Stimulated activated CD8-positive, alpha-beta memory T cell treated with anti-CD3 and anti-CD28 coated beads, Interleukin-4, amount 100 ng/mL, for 24 hours (primary cell): ENCODE measurements around the gene BSN.
"Not testable (repeated sequence)": the region's sequence is repeated elsewhere in the genome, so short reads cannot be mapped to it uniquely, and the experiment has no call there.

ENCODE experiments used
- DNase-seq: peaks from one replicate; pipeline ENCODE4 v3.0.0-alpha.2; 2020; ENCODE audit warnings: low read depth

BSN gene

DNA sequence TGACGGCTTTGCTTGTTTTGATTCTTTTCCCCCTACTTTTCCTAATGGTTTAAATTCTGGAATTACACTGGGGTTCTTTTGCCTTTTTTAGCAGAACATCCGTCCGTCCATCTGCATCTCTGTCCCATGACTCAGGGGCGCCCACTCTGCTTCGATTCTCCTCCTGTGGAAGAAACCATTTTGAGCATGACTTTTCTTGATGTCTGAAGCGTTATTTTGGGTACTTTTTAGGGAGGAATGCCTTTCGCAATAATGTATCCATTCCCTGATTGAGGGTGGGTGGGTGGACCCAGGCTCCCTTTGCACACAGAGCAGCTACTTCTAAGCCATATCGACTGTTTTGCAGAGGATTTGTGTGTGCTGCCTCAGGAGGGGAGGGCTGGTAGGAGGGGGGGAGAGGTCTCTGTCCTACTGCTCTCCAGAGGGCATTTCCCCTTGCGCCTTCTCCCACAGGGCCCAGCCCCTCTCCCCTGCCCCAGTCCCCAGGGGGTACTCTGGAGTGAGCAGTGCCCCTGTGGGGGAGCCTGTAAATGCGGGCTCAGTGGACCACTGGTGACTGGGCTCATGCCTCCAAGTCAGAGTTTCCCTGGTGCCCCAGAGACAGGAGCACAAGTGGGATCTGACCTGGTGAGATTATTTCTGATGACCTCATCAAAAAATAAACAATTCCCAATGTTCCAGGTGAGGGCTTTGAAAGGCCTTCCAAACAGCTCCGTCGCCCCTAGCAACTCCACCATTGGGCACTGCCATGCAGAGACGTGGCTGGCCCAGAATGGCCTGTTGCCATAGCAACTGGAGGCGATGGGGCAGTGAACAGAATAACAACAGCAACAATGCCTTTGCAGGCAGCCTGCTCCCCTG lies 19.5 kb upstream of the BSN start:
- DNase-seq, result no peak

DNA sequence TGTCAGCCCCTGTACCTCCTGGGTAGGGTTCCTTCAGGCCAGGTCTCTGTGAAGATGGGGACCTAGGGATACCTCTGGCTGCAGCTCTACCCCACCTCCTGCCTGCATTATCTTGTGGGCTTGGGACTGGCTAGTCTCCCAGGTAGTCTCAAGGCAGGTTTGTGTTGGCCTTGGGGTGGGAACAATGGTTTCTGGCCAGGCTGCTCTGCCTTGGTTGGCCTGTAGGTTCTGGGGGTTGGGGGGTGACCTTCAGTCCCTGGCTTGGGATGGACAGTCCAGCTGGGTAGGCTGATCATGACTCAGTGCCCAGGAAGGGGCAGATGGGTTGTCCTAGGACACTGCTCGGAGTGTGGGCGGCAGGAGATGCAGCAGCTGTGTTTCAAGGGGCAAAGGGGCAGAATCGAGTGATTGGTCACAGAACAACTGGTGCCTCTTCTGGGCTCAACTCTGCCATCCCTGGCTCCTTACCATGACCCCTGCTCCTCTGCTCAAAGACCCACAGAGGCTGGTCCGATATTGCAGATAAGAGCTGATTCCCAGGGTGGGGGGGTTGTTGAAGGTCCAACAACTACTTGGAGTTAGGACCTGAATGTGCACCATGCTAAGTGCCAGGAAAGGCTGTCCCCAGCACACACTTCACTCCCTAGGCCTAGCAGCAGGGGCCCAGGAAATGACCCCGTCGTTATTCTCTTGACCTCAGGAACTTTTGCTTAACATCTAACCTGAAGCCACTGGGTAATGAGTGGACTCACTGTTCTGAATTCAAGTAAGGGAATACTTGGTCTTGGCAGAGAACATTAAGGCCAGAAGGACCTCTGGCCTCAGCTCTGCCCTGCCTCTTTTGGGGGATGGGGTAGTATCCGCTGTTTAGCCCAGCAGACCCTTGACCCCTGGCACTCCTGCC lies 18.1 kb upstream of the BSN start:
- no peak for DNase-seq

DNA sequence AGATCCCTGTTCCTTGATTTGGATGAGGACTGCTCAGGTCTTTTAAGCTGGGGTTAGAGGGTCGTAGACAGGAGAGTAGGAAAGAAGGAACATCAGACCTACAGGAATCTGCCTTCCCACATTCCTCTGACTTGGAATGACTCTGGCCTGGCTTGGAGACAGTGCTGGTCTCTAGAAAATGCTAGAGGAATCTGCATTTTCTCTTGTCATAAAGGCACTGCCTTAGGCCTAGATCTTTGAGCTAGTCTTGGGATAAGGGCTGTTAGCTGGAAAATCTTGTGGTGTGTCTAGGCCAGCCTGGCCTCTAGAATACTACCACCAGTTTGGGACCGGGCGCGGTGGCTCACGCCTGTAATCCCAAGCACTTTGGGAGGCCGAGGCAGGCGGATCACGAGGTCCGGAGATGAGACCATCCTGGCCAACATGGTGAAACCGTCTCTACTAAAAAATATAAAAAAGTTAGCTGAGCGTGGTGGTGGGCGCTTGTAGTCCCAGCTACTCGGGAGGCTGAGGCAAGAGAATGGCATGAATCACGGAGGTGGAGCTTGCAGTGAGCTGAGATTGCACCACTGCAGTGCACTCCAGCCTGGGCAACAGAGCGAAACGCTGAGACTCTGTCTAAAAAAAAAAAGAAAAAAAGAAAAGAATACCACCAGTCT lies 17.3 kb upstream of the BSN start:
- no peak for DNase-seq

DNA sequence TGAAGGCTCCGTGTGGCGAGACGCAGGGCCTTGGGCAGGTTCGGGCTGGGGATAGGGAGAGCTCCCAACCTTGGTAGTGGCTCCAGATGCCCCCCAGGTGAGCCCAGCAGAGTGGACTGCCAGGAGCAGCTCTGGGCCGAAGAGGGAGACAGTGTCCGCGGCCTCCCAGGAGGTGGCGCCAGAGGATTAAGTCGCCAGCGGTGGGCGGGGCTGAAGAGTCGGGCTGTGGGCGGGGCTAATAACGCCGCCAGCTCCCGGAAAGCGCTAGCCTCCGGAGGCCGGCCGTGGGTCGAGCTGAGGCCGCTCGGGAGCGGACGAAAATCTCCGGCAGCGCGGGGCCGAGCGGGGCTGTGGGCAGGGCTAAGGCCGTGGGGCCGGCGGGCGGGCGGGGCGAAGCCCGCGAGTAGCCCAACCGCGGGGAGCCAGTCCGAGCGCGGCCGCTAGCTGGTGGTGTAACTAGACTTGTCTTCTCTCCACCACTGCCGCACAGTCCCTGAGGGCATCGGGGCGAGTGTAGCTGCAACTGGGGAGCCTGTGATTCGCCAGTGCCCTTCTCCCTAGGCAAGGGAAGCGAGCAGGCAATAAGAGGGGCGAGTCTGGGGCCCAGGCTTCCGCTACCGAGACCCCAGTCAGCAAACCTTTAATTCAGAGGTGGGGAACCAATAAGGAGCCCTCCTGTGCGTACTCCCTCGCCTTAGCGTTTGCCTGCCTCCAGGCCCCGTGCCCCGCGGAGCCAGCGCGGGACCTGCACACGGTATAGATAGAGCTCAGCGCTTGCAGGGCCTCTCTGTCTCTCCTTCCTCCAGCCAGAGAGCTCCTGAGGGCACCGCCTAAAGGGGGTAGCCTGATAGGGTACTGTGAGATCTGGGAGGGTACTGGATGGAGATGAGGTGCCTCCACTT lies 14.4 kb upstream of the BSN start:
- peak; percentile 87 for DNase-seq

DNA sequence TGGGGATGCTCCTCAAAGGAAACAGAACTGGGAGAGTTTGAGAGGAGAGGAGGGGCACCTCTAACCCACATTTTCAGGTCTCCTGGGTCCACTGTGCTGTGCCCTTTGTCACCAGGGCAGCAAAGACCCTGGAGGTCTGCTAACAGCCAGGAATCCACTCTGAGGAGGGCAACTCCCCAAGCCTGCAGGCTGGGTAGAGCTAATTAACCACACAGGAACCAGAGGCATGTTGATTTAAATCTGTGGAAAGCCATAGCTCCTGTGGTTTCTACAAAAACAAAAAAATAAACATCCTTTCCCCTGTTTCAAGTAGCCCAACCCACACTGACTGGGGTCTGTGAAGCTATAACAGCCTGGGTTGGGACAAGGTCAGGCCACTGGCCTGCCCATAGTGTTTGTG lies 2.2 kb upstream of the BSN start:
- DNase-seq, result no peak

DNA sequence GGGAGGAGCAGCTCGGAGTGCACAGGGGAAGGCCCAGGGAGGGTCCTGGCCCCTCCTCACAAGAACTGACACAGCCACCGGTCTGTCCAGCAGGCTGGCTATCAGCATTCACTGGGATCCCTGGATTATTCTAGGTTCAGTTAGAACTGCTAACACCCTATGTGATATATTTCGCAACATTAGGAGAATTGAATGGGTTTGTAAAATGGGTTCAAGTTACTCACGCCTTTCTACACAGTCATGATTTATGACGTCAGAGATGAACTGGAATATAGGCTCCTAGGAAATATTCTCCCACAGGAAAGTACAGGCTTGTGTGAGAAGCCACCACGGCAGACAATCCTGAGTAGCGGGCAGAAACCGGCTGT lies 969 bp upstream of the BSN start:
- DNase-seq, result no peak

DNA sequence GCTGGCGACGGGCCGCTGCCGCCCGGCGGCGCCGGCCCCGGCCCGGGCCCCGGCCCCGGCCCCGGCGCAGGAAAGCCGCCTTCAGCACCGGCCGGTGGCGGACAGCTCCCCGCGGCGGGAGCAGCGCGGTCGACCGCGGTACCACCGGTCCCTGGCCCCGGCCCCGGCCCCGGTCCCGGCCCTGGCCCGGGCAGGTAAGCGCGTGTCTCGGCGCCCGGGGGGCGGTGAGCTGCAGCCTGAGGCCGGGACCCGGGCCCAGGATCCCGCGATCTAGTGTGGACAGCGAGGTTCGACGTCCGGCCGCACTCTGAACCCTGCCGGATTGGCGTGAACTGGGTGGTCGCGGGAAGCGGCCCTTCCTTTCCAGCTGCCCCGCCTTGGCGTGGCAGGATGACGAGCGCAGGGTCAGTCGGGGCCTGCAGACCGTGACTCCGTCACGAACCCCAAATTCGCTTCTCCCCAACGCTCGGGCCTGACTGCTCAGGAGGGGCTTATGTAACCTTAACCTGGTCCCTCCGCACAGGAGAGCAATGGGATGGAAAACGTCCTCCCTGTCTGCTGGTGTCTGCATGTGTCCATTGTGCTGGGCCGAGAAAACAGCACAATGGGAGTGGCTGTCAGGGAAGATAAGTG lies 472 bp downstream of the BSN start:
- DNase-seq, result no peak

DNA sequence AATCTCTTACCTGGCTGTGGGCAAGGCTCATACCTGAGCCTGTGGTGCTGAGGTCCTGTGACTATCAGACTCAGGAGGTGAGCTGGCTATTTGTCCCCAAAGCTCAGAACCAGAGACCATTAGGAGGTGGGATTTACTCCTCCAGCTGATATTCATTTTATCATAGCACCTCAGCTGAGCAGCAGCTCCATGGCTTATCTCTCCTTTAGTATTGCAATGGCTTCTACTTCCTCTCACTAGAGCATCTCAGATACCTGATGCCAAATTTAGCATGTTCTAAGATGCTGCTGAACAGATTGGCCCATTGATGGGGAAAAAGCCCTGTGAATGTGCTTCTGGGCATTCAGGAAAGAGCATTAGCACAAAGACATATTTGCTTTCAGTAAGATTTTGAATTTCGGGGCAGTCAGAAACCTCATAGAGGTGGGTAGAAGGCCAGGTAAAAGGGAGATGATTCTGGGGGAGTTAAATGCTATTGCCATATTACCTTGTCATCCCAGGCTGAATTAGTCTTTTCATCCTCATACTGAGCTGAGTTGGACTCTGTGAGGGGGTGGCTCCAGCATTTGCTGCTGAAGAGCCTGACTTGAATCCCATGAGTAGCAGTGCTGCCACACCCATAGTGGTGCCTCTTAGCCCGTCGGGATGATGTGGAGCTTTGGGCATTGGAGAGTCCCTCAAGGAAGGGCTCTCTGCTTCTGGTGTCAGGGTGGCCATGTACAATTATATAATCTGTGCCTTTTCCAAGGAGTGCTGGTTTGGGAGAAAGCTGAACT lies 2.4 kb downstream of the BSN start:
- no peak for DNase-seq

DNA sequence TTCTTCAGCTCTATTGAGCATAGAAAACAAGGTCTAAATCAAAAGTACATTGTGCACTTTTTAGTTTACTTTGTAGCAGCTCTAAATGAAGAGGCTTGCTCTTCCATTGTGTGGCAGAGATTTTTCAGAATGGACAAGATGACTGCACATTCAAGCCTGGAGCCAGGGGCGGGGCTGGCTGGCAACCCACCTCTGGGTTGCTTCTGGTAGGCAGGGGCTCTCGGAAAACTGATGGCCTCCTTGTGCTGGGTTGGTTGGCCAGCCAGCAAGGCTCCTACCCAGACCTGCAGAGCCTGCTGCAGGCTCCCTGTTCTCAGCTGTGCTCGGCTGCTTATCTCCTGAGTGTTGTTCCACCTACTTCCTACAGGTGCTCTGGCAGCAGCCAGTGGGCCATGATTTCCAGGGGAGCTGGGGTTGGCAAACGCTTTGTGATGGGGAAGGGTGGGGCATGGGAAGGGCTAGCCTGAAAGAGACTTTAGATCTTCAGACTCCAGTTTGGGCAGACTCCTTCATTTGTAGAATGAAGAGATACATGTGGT lies 8.8 kb downstream of the BSN start:
- DNase-seq, result no peak

DNA sequence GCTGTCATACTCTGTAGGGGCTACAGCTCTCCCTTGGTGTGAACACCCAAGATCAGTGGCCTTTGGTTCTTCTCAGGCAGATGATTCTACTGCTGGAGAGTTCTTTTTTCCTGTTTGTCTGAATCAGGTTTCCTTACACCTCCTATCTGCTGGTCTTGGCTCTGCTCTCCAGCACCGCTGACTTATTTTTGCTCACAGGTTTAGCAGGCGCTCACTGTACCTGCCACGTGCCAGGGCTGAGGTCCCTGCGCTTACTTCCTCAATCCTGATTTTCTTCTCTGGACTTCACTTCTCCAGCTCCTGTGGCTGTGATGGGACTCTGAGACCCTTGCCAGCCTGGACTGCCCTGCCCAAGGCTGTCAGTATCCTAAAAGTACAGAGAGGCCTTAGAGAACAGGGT lies 9.5 kb downstream of the BSN start:
- no peak for DNase-seq

DNA sequence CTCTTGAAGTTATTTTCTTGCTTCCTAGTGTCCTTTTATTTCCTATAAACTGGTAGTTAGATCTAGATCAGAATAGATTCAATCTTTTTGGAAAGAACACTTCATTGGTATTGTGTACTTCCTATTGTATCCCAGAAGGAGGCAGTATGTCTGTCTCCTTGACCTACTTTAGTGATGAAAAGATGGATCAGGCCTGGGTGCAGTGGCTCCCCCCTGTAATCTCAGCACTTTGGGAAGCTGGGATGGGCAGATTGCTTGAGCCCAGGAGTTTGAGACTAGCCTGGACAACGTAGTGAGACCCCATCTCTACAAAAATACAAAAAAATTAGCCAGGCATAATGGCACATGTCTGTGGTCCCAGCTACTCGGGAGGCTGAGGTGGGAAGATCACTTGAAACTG lies 12.0 kb downstream of the BSN start:
- DNase-seq, result no peak

DNA sequence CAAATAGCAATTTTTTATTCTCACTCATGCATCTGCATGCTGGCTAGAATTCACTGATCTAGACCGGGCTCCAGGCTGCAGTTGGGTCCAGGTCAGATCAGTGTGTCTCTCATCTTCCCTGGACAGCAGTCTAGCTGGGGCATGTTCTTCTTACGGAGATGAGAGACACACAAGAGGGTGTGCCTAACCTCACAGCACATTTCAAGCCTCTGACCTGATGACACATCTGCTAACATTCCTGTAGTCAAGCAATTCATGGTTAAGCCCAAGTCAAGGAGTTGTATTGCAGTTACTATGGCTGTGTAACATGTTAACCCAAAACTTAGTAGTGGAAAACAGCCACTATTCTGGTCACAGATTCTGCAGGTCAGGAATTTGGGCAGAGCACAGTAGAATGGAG lies 13.1 kb downstream of the BSN start:
- DNase-seq, result no peak

DNA sequence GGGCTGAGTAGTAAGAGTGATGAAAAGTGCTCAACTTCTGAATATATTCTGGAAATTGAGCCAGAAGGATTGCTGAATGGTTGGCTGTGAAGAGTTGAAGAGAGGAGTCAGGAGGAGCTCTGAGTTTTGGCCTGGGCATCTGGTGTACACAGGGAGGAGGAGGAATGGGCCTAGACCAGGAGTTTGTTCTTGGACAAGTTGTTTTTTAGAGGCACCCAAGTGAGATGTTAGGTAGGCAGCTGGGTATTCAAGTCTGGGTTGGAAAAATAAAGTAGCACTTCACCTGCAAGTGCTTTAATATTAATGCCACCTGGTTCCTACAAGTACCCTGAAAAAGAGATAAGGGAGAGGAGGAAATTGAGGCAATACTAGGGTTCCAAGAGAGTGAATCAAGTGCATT lies 14.7 kb downstream of the BSN start:
- no peak for DNase-seq

DNA sequence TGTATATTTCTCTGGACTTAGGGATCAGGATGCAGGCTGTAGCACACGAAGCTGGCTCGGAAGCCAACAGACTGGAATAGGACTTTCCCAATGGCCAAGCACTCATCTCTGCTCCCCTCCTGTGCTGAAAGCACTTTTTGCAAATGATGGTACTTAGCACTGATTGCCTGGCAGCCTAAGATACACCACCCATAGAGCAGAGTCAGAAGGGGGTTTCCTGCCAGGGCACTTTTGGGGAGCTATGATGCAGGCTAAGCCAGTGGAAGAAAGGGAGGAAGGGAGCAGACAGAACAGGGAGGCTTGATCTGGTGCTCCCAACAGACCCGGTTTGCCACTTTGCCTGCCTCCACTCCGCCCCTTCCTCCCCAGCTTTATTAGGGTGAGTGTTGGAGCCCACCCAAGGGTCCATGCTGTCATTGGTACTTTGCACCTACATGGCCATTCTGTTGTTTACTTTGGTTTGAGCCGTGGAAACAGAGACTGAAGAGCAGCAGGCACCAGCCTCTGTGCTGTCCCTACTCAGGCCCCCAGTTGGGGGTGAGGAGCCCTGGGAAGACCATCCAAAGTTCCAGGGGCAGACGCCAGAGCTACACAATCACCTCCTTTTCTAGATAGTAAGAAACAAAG lies 15.9 kb downstream of the BSN start:
- no peak for DNase-seq

DNA sequence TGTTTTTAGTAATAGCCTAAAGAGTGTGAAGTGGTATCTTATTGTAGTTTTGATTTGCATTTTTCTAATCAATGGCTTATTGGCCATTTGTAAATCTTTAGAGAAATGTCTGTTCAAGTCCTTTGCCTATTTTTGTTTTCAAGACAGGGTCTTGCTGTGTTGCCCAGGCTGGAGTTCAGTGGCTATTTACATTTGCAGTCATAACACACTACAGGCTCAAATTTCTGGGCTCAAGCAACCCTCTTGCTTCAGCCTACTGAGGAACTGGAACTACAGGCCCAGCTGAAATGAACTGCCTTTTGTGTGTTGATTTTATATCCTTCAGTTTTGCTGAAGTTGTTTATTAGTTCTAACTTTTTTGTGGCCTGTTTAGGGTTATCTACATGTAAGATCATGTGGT lies 27.9 kb downstream of the BSN start:
- no peak for DNase-seq

DNA sequence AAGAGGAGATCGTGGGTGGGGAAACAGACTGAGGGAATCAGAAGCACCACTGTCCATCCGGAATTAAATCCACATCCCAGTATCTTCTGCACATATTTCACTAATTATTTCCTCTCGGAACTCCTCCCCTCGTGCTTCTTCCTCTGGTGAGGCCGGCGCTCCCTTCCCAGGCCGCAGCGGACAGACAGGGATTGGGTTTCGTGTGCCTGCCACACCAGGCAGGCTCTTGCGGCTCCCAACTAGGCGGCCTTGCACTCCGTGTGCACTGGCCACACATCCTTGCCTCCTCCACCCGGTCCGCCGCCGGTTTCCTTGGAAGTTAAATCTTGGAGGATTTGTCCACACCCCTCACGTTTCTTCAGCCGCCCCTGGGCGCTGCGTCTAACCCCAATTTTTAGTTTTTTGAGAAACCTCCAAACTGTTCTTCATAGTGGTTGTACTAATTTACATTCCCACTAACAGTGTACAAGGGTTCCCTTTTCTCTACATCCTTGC lies 31.0 kb downstream of the BSN start:
- DNase-seq, result not testable (repeated sequence)

DNA sequence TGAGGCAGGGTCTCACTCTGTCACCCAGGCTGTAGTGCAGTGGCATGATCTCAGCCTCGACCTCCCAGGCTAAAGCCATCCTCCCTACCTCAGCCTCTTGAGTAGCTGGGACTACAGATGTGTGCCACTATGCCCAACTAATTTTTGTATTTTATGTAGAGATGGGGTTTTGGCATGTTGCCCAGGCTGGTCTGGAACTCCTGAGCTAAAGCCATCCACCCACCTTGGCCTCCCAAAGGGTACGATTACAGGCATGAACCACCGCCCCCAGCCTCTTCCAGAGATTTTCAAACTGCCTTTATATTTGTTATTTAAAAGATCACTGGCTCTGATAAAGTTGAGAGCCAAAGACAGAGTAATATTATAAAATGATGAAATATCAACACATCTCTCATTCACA lies 37.3 kb downstream of the BSN start:
- no peak for DNase-seq

DNA sequence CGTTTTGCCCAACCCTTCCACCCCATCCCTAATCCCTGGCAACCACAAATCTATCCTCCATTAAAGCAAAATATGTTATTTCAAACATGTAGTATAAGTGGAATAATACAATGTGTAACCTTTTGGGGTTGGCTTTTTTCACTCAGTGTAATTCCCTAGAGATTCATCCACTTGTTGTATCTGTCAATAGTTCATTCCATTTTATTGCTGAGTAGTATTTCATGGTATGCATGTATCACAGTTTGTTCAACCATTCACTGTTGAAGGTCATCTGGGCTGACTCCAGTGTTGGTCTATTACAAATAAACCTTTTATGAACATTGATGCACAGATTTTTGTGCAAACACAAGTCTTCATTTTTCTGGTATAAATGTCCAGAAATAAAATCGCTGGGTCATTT lies 38.8 kb downstream of the BSN start:
- DNase-seq, result no peak

DNA sequence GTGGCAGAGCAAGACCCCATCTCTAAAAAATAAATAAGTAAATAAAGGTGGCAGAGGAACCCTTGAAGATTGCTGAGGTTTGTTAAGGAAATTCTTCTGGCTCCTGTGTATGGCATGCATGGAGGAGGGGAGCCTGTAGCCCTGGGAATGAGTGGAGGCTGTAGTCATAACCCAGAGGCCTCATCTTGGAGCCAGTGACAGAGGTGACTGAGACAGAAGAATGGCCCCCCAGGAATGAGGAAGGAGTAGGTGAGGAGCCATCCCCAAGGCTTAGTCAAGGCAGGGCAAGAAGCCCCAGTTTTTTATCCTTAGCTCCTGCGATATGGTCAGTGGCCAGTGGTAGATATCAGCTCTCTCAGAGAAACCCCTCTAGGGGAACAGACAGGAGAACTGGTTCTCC lies 46.5 kb downstream of the BSN start:
- DNase-seq, result no peak
